Measurements from ENCODE around the gene JPT1.

Gene JPT1

GRCh38 chr17:75154195-75155106 is at the start of gene JPT1:
TSS of gene JPT1 (minus strand) at chr17:75154512. CDS start at chr17:75154397, 115 bp downstream.
- no peak for TF ChIP-seq CTCF (IDR thresholded peaks at IDR 0.05; ENCODE audit: borderline replicate concordance, insufficient read depth, low read depth, low read length)
- H3K4me3 ChIP-seq (ENCODE audit: low read depth, low read length) = peak within 1 kb of the TSS; percentile 63

- no peak overlapping the region for H3K4me3 ChIP-seq (ENCODE audit: low read depth, low read length)
- no peak for TF ChIP-seq CTCF (IDR thresholded peaks at IDR 0.05; ENCODE audit: borderline replicate concordance, insufficient read depth, low read depth, low read length)
Measured at GRCh38 chr17:75199886-75200618, 45.7 kb upstream of the JPT1 start.

GRCh38 chr17:75194879-75195278 is 40.6 kb upstream of the JPT1 start:
- no peak for TF ChIP-seq CTCF (IDR thresholded peaks at IDR 0.05; ENCODE audit: borderline replicate concordance, insufficient read depth, low read depth, low read length)
- H3K4me3 ChIP-seq (ENCODE audit: low read depth, low read length) = no peak overlapping the region

- H3K4me3 ChIP-seq (ENCODE audit: low read depth, low read length) = no peak overlapping the region
- no peak for TF ChIP-seq CTCF (IDR thresholded peaks at IDR 0.05; ENCODE audit: borderline replicate concordance, insufficient read depth, low read depth, low read length)
Measured at GRCh38 chr17:75191584-75191983, 37.3 kb upstream of the JPT1 start.

GRCh38 chr17:75188614-75189013 is 34.3 kb upstream of the JPT1 start:
- no peak for TF ChIP-seq CTCF (IDR thresholded peaks at IDR 0.05; ENCODE audit: borderline replicate concordance, insufficient read depth, low read depth, low read length)

GRCh38 chr17:75183999-75184884 is 29.9 kb upstream of the JPT1 start:
- H3K4me3 ChIP-seq (ENCODE audit: low read depth, low read length) = no peak overlapping the region
- TF ChIP-seq CTCF (IDR thresholded peaks at IDR 0.05; ENCODE audit: borderline replicate concordance, insufficient read depth, low read depth, low read length) = no peak

More at GRCh38 chr17:75188614-75189013, 34.3 kb upstream of the JPT1 start:
- no peak overlapping the region for H3K4me3 ChIP-seq (ENCODE audit: low read depth, low read length)

All from GM12875 (cell line).